ENCODE results near the gene JAM3.

Gene JAM3

DNA sequence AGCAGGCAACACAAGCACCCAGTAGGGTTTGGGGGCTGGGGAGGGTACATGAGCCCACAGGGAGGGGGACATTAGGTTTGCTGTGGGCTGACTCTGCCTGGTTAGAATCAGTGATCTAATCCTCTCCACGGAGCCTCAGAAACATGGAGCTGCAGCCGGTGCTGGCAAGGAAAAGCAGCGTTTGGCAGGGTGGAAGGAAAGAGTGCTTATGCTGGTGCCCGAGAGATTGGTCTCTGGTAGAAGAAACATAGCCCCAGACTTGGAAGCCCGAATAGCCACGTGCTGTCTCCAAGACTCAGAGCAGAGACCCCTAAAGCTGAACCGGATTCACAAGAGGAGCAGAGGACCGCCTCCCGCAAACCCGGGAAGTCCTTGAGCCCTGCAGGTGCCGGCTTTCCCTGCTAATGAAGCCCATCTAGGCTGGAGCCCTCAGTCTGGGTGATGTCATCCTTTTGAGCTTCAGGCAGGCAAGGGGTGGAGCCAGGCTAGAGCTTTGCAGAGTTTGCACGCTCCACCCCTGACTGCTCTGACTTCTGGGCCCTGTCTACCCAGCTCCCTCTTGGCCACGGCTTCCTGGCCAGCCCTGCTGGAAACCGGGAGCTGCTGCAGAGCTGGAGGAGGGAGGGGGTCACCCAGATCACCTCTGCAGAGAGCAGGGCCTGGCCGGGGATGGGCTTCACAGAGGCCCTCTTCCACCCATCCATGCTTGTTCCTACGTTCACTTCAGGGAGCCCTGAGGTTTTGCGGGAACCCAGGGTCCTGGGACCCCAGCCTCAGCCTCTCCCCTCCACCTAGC lies 35.0 kb upstream of the JAM3 start:
- no peaks in the 10 kb centered on the region for H3K9me3 Mint-ChIP-seq
- H3K4me1 Mint-ChIP-seq (ENCODE audit: low read depth), result peaks cover 61% of the 10 kb centered on the region
- H3K4me3 Mint-ChIP-seq, result no peak overlapping the region
- no peak overlapping the region for H3K27ac Mint-ChIP-seq
- peaks cover 4% of the 10 kb centered on the region for H3K27me3 Mint-ChIP-seq
- no peaks in the 10 kb centered on the region for H3K36me3 Mint-ChIP-seq (ENCODE audit: low read depth)

DNA sequence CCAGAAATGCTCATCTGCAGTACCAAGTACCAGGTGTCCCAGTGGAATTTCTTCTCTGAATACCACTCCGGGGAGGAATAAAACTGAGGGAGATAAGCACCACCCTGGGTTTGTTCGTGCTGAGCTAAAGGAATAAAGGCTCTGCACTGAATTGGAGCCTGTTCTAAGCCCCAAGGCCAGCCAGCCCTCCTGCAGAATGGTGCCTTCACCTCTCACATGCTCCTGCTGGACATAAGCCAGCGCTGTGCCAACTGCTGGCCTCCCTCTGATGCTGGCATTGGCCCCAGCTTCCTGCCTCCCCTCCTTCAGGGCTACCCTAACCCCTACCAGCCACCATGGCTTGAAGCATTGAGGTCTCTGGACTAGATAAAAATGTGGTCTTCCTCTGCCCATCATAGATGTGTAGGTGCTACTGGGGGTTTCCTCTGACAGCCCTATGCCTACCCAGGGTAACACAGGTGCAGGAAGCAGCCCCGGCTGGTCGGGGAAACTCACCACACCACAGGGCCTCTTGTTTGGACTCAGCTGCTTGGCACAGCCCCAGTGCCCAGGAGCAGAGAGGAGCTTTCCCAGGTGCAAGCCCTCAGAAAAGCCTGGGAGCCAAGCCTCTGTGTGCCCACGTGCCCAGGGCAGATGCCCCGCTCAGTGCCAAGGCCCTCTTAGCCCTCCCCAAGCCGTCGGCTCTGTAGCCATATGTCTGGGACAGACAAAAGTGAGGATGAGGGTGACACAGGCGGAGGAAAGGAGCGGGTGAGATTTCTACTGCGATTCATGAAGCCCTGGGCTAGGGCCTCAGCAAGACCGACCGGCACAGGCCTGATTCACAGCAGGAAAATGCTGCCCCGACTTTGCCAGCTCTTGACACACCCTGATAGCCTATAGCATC lies 34.1 kb upstream of the JAM3 start:
- Mint-ChIP-seq H3K9me3 (no peaks in the 10 kb centered on the region), H3K27ac (no peak overlapping the region), H3K36me3 (ENCODE audit: low read depth) (no peaks in the 10 kb centered on the region), H3K27me3 (peaks cover 4% of the 10 kb centered on the region), H3K4me3 (no peak overlapping the region), H3K4me1 (ENCODE audit: low read depth) (peaks cover 60% of the 10 kb centered on the region)

DNA sequence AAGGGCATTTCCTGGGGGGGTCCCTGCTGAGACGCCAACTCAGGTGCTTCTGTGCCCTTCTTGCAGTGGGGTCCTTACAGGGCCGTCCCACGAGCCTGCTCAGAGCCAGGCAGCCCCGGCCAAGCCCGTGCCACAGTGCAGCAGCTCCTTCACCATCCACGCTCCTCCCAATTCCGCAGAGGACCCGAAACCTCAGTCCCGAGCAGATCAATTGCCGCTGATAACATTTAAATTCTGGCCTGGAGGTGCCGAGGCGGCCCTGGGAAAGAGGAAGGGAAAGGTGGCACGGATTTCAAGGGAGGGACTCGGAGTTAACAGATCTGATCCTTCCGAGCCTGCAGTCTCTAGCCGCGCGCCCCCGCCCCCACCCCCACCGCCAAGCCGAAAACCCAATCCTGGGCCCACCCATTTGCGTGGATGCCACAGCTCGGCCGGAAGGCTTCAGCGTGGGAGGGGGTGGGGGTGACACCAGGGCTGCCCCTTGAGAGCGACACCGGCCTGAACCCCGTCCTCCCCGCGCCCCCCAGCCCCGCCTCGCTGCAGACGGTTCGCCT lies 32.3 kb upstream of the JAM3 start:
- Mint-ChIP-seq H3K27me3 (peaks cover 4% of the 10 kb centered on the region), H3K9me3 (no peaks in the 10 kb centered on the region), H3K4me3 (peak overlapping the region; percentile 79), H3K36me3 (ENCODE audit: low read depth) (no peaks in the 10 kb centered on the region), H3K4me1 (ENCODE audit: low read depth) (peaks cover 60% of the 10 kb centered on the region), H3K27ac (peak overlapping the region; percentile 82)

DNA sequence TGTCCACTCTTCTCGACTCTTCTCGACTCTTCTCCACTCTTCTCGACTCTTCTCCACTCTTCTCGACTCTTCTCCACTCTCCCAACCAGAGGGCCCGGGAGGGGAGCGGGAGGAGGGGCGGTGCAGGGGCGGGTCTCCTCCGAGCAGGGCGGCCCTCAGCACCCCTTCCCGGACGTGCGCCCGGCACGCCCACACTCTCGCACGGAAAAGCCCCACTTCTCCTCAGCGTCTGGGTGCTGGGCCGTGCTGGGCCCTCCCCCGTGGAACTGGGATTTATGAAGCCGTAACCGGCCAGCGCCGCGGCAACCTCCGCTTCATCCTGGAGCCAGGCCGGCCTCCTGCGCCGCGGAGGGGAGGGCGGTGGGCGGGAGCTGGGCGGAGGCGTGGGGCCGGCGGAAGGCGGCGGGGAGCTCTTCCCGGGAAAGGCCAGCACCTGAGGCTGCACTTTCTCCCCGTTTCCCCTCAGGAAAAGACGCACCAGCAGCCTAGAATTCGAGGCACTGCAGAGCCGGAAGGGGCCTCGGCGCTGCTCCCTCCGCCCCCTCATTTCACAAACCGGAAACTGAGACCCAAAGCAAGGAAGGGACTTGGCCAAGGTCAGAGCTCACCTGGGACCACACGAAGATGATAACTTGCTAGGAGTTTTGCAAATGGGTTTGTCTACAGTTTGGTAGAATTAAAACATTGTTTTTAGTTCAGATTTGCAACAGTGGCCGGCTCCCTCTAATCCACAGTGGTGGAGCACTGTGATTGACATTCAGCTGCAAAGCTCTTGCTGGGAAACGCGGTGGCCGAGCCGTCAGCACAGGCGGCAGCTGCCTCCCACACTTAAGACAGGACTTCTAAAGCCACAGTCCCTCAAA lies 31.6 kb upstream of the JAM3 start:
- Mint-ChIP-seq H3K27me3 (peaks cover under 1% of the 10 kb centered on the region), H3K36me3 (ENCODE audit: low read depth) (no peaks in the 10 kb centered on the region), H3K4me3 (peak overlapping the region; percentile 79), H3K9me3 (no peaks in the 10 kb centered on the region), H3K27ac (peak overlapping the region; percentile 82), H3K4me1 (ENCODE audit: low read depth) (peaks cover 55% of the 10 kb centered on the region)

DNA sequence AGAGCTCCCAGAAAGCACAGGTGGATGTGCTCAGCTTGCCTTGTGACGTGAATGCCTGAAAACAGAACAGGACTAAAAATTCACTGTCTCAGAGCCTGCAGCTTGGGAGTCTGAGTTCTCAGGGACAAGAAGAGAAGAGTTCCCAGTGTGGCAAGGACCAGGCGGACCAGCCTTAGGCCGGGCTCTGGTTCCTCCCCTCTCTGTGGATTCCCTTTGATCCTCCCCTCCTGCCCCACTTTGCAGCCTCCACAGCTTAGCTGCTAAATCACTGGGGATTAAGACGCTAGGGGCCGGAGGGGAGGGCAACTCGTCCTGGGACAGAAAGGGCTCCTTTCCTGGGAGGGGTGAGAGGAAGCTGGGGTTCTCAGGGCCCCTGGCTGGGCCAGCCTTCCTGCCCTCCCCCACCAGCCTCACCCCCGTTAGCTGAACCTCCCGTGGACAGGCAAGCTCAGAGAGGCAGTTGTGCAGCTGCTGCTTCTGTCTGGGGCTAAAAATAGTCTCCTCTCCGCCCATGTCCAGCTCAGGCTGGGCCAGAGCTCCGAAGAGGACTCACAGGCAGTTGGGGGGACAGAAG lies 29.9 kb upstream of the JAM3 start:
- Mint-ChIP-seq H3K9me3 (no peaks in the 10 kb centered on the region), H3K4me1 (ENCODE audit: low read depth) (peaks cover 40% of the 10 kb centered on the region), H3K36me3 (ENCODE audit: low read depth) (no peaks in the 10 kb centered on the region), H3K27ac (no peak overlapping the region), H3K4me3 (no peak overlapping the region), H3K27me3 (no peaks in the 10 kb centered on the region)

DNA sequence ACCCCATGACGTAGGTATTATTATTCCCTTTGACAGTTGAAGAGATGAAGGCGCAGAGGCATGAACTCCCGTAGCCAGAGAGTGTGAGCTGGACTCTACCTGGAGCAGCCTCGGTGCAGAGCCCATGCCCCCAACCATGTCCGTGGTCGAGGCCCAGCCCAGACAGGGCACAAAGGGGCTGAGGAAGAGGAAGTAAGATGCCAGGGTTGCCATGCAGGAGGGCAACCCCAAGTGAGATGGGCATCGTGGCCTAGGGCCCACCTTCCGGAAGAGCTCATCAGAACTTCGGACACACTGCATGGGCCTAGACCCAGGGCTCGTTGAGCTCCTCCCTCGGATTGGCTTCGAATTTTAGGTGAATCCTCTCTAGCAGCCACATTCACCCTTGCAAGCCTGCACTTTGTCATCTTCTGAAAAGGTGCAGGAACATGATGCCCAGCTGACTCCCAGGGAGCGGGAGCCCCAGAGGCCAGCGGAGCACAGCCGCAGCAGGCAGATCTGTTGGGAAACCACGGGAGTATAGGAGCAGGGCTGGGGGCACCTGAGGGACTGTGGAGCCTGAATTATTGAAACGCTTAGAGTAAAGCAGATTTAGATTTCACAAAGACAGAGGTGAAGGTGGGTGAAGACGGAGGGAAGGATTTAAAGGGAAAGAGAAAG lies 29.0 kb upstream of the JAM3 start:
- Mint-ChIP-seq H3K4me3 (no peak overlapping the region), H3K36me3 (ENCODE audit: low read depth) (no peaks in the 10 kb centered on the region), H3K9me3 (no peaks in the 10 kb centered on the region), H3K4me1 (ENCODE audit: low read depth) (peaks cover 31% of the 10 kb centered on the region), H3K27me3 (no peaks in the 10 kb centered on the region), H3K27ac (no peak overlapping the region)

DNA sequence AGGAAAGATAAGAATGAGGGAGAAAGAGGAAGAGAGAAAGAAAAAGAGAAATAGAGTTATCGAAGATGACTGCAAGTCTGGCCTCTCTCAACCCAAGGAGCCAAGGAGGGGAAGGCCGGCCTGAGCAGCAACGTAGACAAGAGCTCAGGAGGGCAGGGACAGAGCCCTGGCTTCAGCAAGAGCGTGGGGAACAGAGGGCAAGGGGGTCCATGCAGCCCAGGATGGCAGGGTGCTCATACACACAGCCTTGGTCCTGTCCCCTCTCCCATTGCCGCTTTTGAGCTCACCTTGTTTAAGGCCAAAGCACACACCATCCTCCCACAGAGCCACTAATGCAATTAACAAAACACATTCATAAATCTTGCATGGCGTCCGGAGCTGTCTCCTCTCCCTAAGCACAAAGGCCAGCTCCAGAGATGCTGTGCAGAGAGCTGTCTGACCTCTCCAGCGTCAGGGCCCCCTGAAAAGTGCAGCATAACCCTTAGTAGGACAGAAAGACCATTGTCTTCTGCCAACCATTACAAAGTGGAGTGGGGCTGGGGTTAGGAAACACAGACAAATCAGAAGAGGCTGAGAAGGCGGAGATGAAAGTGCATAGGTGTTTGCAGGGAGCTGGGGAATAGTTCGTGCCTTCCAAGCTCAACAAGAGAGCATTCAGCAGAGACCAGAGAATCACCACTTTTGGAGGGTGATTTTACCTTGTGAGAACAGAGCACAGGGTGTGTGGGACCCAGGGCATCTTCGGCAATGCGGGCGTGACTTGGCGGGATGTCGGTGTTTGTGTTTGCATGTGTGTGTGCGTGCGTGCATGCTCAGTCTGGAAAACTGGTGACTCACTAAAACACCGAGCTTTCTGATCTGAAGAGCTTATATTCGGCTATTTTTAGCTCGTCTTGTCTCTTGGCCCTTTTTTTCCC lies 28.2 kb upstream of the JAM3 start:
- no peak overlapping the region for H3K4me3 Mint-ChIP-seq
- H3K36me3 Mint-ChIP-seq (ENCODE audit: low read depth), result no peaks in the 10 kb centered on the region
- no peaks in the 10 kb centered on the region for H3K27me3 Mint-ChIP-seq
- H3K9me3 Mint-ChIP-seq, result no peaks in the 10 kb centered on the region
- H3K27ac Mint-ChIP-seq, result no peak overlapping the region
- peaks cover 23% of the 10 kb centered on the region for H3K4me1 Mint-ChIP-seq (ENCODE audit: low read depth)

DNA sequence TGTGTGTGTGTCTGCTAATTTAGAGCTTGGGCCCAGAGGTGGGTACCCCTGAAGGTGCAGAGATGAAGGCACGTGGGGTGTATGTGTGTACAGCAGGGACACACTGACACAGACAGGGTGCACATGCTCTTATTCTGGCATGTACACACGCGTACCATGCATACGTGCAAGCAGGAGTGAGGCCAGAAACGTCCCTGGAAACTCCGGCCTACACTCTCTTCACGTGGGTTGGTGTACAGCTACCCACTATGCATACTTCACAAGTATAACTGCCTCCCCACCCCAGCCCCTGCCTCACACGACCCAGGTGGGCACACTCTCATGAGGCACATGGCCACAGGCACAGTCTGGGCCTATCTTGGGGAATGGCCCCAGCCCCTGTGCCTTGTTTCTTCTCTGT lies 27.5 kb upstream of the JAM3 start:
- Mint-ChIP-seq H3K36me3 (ENCODE audit: low read depth) (no peaks in the 10 kb centered on the region), H3K9me3 (no peaks in the 10 kb centered on the region), H3K27me3 (no peaks in the 10 kb centered on the region), H3K4me3 (no peak overlapping the region), H3K27ac (no peak overlapping the region), H3K4me1 (ENCODE audit: low read depth) (peaks cover 16% of the 10 kb centered on the region)

DNA sequence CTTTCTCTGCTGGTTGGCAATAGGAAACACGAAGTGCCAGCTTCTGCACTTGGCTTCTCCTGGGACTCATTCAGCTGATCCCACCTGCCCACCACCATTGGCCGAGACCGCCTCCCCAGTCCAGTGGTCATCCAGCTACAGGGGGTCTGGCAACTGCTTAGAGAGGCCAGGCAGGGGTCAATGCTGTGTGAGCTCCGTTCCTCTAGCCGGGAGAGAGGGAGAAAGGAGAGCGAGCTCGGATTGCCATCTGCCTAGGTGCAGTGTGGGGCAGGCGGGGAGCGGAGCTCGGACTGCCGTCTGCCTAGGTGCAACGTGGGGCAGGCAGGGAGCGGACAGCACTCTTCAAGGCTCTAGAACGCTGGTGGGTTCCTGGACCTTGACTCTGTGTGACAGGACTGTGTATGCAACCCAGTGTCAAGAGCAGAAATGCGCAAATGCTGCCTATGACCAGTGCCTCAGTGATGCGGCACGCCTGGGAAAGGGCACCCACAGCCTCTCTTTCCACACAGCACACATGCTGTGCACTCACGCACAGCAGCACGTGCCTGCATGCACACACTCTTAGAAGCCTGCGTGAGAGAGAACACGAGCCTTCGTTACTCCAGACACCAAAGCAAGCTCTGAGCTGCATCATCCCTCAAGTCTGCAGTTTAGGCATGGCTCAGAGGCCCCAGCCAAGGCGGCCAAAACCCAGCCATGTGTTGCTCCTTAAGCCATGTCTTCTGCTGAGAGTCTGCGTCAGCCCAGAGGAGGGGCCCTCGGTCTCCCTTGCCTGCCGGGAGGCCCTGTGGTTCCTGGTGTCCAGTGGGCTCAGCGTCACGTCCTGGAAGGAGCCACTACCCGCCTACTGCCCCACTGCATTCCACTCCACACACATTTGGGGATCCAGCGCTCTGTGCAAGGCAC lies 26.8 kb upstream of the JAM3 start:
- peaks cover 10% of the 10 kb centered on the region for H3K4me1 Mint-ChIP-seq (ENCODE audit: low read depth)
- no peaks in the 10 kb centered on the region for H3K27me3 Mint-ChIP-seq
- H3K27ac Mint-ChIP-seq, result no peak overlapping the region
- no peaks in the 10 kb centered on the region for H3K36me3 Mint-ChIP-seq (ENCODE audit: low read depth)
- H3K9me3 Mint-ChIP-seq, result no peaks in the 10 kb centered on the region
- H3K4me3 Mint-ChIP-seq, result no peak overlapping the region

DNA sequence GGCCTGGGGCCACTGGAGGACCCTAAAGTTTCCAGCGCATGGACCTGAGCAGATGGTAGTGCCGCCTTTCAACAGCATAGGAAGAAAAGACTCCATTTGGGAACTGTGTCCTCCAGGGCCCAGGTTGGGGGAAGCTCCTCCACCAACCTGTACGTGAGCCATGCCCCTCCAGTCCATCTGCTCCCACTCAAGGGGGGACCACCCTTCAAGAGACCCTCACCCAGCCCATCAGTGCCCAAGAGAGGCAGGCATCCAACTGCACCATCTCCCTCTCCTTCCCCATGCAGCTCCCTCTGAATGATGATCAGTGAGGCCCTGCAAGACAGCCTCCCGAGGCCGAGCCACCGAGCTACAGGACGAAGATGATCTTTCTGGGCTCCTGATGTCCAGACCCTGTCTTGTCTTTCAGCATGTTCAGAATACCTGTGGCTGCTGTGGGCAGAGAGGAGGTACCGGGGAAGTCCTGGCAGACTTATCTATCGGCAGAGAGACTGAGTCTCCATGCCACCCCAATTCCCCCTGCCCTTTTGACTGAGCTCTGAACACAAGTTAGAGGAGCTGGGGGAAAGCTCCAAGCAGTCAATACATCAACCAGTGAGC lies 25.0 kb upstream of the JAM3 start:
- H3K9me3 Mint-ChIP-seq, result no peaks in the 10 kb centered on the region
- H3K4me3 Mint-ChIP-seq, result no peak overlapping the region
- H3K27ac Mint-ChIP-seq, result no peak overlapping the region
- H3K36me3 Mint-ChIP-seq (ENCODE audit: low read depth), result no peaks in the 10 kb centered on the region
- H3K4me1 Mint-ChIP-seq (ENCODE audit: low read depth), result no peaks in the 10 kb centered on the region
- peaks cover 2% of the 10 kb centered on the region for H3K27me3 Mint-ChIP-seq

DNA sequence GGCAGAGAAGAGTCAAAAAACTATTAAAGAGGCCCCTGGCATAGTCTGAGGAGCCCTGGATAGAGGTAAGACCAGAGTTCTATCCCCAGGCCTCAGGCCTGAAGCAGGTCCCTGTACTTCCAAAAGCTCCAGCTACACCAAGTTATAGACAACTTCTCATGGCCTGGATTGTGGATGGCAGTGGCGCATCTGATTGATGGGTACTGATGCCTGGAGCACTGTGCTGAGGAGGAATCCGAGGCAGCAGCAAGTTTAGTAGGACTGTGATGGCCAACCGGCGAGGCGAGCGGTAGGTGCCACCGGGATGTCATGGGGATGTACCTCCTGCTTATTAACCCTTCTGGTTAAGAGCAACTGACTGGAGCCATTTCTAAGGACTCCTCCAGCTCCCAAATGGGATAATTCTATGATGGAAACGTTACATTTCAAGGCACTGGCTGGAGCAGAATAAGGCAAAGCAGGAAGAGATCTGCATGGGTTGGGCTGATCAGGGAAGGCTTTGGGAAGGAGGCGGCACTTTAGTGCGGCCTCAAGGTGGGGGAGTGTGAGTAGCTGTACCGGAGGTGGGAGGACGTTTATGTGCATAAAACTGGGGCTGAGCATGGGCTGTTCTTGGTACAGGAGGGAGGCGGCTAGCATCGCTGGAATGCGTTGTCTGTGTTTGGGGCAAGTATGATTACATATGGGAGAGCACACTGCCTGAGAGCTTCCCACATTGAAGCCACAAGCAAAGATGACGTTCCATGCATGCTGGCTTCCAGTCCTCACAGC lies 24.2 kb upstream of the JAM3 start:
- peaks cover 9% of the 10 kb centered on the region for H3K27me3 Mint-ChIP-seq
- H3K9me3 Mint-ChIP-seq, result no peaks in the 10 kb centered on the region
- H3K4me3 Mint-ChIP-seq, result no peak overlapping the region
- no peaks in the 10 kb centered on the region for H3K4me1 Mint-ChIP-seq (ENCODE audit: low read depth)
- no peaks in the 10 kb centered on the region for H3K36me3 Mint-ChIP-seq (ENCODE audit: low read depth)
- no peak overlapping the region for H3K27ac Mint-ChIP-seq

Measured in stimulated activated naive CD8-positive, alpha-beta T cell treated with anti-CD3 and anti-CD28 coated beads, Interleukin-15, Interleukin-2, amounts not matched to agents 100 ng/mL and 50 ng/mL, for 24 hours (primary cell).